Hematopoietic multipotent progenitor cell (in vitro differentiated cells): Measurements from ENCODE around the gene TNNI2. TPM values are rescaled to one million over a fixed set of nuclear protein-coding genes. Genes with fewer than 3 reads are reported as not detected.
"Not testable (repeated sequence)": the region's sequence is repeated elsewhere in the genome, so short reads cannot be mapped to it uniquely, and the experiment has no call there.

Experiments
- DNase-seq, 3 donors: peaks; one replicate each; pipeline ENCODE4 v3.0.0-alpha.2; 2011 to 2015; ENCODE audit warnings: low read depth in 2 of 3, low spot score in 2 of 3
- small RNA-seq: library from RNA; depleted of rRNA; stranded (forward); fragments of <200 nt; gene quantifications from one replicate; pipeline ENCODE3, GENCODE V24; 2012
- total RNA-seq: library from RNA; depleted of rRNA; stranded (reverse); fragments of >200 nt; gene quantifications from one replicate; pipeline ENCODE4 v1.2.3, GENCODE V29; 2012

TNNI2 gene
- total RNA-seq, 1 donor = 1.3 TPM

DNA sequence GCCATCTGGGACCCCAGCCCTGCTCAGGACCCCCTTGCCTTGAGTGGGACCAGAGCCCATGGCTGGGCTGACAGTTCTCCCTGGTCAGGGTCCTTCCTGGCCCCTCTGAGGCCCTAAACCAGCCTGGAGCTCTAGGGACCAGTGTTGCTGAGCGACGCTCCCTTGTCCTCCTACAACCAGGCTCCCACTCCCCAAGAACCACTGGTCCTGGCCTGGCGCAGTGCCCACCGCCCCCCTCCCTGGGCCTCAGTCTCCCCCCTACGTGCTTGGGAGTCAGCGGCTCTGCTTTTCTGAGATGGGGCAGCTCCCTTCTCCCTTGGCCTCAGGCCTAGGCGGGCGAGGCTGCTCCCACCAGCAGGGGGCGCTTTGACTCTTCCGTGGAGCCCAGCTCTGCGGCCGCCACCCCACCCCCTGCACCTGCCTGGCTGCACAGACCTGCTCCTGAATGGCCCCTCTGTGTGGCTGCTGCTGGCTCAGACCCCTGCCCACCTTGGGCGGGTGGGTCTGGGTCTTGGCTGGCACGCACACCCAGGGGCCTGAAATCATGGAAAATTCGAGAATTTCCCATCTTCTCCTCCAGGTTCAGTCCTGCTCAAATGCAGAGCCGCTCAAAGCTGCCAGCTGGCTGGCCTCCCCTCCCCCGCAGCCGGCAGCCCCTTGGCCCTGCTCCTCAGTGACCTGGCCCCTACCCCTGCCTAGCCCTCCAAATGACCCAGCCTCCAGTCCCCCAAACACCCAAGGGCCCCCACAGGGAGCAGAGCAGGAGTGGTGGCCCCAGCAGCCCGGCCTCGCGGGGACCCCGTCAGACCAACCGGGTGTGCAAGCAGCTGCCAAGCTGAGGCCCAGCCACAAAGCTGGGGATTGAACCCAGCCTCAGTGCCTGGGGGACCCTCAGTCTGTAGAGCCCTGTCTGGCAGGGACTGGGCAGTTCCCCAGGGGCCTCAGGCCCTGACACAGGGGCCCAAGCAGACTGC lies 43.8 kb downstream of the TNNI2 start:
- DNase-seq = peak; percentile 78 to 84 (median 81)

GRCh38 chr11:1883346-1884302 lies 44.8 kb downstream of the TNNI2 start:
- DNase-seq = no peak

- DNase-seq = no peak
These were observed 45.5 kb downstream of the TNNI2 start for GRCh38 chr11:1884303-1884700.

DNA sequence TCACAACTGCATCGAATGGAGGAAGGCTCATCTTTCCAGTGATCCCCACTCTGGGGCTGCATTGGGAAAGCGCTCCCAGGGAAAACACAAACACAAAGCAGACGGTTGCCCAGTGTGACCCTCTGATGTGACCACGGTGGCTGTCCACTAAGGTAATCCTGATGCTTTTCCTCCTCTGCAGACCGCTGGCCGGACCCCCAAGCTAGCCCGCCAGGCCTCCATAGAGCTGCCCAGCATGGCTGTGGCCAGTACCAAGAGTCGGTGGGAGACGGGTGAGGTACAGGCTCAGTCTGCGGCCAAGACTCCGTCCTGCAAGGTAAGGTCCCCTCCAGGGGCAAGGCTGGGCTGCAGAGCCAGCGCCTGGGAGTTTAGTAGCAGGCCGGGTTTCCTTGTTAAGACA lies 47.8 kb downstream of the TNNI2 start:
- DNase-seq = not testable (repeated sequence)

DNA sequence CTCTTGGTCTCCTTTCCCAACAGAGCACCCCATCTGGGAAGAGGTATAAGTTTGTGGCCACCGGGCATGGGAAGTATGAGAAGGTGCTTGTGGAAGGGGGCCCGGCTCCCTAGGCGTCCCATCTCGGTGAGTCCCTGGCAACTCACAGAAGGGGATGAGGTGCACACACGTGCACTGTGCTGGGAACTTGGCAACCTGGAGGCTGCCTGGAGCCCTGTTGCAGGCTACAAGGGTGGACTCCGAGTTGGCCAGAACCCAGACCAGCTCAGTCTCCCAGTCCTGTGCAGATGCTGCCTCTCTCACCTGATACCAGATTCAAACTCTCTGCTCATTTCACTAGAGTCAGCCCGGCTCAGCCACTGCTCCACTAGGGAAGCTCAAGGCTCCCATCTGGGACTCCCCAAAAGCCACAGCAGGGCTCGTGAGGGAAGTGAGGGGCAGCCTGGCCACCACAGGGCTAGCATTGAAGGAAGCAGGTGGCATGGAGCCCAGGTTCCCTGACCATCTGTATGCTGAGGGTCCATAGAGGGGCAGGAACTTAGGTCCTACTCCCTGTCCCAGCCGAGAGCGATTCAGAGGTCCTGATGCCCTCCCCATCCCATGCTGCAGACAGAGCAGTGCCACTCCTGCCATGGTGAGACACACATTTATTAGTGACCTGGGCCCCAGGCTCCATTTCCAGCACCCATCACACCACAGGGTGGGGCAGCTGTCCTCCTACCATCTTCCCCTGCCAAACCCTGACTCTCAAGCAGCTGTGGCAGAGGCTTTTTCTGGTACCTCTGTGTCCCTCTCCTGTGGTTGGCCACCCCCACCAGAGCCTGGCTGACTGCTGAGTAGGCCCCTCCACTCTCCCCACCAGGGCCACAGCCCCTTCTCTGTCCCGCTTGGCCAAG lies 48.9 kb downstream of the TNNI2 start:
- DNase-seq = peak in 2 of 3 donors; percentile 17 to 45

DNA sequence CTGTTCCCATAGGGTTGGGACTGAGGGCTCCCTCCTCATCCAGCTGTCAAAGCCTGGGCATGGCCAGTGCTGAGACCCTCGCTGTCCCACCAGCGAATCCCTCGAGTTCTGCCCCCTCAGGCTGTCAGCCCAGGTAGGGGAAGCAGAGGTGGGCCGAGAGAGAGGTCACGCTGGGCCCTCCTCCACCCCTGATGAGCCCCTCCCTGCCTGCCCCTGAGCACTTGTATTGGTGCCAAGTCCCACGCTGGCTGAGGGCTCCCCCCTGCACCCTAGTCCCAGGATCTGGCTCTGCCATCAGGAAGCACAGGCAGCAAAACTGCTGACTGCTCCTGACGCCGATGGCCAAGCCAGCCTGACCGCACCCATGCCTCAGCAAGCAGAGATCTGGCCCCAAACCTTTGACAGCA lies 49.6 kb downstream of the TNNI2 start:
- peak in 1 of 3 donors; percentile 11 for DNase-seq

DNA sequence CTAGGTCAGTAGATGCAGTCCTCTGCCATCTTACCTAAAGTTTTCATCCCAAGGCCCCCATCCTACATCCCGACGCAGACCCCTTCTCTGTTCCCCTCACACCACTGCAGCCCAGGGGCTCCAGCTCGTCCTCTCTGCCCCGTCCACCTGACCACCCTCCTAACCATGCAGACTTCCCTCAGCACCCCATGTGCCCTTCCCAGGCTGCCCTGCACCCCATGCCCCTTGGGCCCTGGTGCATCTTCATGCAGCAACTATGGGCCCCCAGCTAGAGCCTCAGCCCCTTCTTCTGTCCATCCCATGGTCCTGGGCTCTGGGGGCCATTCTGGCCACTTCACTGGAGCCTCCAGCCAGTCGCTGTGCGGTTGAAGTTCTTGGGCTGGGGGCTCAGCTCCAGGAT lies 50.0 kb downstream of the TNNI2 start:
- DNase-seq = peak in 1 of 3 donors; percentile 13

GRCh38 chr11:1889224-1889930 lies 50.6 kb downstream of the TNNI2 start:
- DNase-seq = peak in 2 of 3 donors; percentile 72 to 74

GRCh38 chr11:1889941-1890855 lies 51.4 kb downstream of the TNNI2 start:
- peak in 2 of 3 donors; percentile 46 to 54 for DNase-seq

Small RNAs within 50 kb of the gene (small RNA-seq; reads per million reads assigned to genes)
- not detected for gene AC051649.1
- gene MIR4298 = not detected

Other genes starting within 250 kb of the TNNI2 start
- not detected for gene KRTAP5-2, start 240.7 kb upstream of the TNNI2 start, total RNA-seq
- not detected for gene KRTAP5-3, start 230.5 kb upstream of the TNNI2 start, total RNA-seq
- gene KRTAP5-4, start 216.8 kb upstream of the TNNI2 start, total RNA-seq = not detected
- gene KRTAP5-5, start 209.2 kb upstream of the TNNI2 start, total RNA-seq = not detected
- gene KRTAP5-6, start 141.8 kb upstream of the TNNI2 start, total RNA-seq = not detected
- 1.1 TPM for gene IFITM10, start 88.4 kb upstream of the TNNI2 start, total RNA-seq
- 259 TPM for gene CTSD, start 75.1 kb upstream of the TNNI2 start, total RNA-seq
- gene SYT8, start 4.0 kb upstream of the TNNI2 start, total RNA-seq = not detected
- 79.4 TPM for gene LSP1, start 14.1 kb downstream of the TNNI2 start, total RNA-seq
- 0.54 TPM for gene PRR33, start 52.9 kb downstream of the TNNI2 start, total RNA-seq
- gene TNNT3, start 80.7 kb downstream of the TNNI2 start, total RNA-seq = 3.2 TPM
- gene MRPL23, start 108.4 kb downstream of the TNNI2 start, total RNA-seq = 206 TPM
- 2.7 TPM for gene H19, start 158.9 kb downstream of the TNNI2 start, total RNA-seq